Prostate gland (tissue), 2 donors: ENCODE data around the gene NXF1.

Experiments
- POLR2A ChIP-seq: fragments of 450-650 bp; IDR thresholded peaks from one replicate; pipeline ENCODE4 v1.6.1; 2016; ENCODE audit warnings: antibody characterized with exemption, mild to moderate bottlenecking
- POLR2AphosphoS5 ChIP-seq: sonication (generic); formaldehyde crosslinking; IDR thresholded peaks from one replicate; pipeline ENCODE4 v1.6.1; 2017; ENCODE audit warnings: antibody characterized with exemption
- TF ChIP-seq, protein P1 (sequence below), 4 experiments: fragments of 200-600 bp in 2 of 4; fragments of 450-650 bp in 2 of 4; sonication (generic) in 2 of 4; IDR thresholded peaks; 1 replicate in 3 of 4; 2 replicates in 1 of 4; pipeline ENCODE4 v1.5.1; 2016 to 2019; ENCODE audit warnings: antibody characterized with exemption in 4 of 4, mild to moderate bottlenecking in 2 of 4, moderate library complexity in 2 of 4

DNA sequence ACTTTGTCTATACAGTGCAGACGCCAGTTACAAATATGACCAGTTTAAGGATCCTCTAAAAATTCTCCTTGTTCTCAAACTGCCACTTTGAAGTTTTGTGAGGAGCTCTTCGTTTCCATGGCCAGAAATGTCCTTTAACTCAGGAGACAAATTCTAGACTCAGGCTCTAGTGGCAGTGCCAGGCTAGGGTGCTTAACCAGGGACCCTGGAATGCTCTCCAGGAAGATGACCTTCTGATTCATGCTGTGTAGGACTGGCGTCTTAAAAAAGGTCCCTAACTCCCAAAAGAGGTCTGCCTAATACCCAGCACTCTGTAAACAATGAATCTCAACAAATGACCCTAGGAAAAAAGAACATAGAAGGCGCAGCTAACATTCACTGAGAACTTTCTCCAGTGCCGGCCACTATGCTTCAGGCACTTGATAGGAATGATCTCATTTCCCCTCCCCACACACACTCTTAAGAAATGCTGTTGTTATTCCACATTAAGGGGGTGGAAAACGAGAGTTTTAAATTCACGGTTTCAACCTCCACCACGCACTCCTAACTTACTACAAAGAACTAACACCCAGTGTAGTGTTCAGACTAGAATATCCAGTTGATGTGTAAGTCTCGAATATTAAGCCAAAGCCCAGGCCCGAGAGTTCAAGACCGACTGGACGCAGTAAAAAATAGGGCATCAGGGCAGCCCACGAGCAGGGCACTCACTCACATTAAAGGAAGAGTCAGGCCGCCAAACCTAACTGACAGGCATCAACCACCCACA, 747 bp downstream of the NXF1 start:
- TF ChIP-seq, protein P1, sequence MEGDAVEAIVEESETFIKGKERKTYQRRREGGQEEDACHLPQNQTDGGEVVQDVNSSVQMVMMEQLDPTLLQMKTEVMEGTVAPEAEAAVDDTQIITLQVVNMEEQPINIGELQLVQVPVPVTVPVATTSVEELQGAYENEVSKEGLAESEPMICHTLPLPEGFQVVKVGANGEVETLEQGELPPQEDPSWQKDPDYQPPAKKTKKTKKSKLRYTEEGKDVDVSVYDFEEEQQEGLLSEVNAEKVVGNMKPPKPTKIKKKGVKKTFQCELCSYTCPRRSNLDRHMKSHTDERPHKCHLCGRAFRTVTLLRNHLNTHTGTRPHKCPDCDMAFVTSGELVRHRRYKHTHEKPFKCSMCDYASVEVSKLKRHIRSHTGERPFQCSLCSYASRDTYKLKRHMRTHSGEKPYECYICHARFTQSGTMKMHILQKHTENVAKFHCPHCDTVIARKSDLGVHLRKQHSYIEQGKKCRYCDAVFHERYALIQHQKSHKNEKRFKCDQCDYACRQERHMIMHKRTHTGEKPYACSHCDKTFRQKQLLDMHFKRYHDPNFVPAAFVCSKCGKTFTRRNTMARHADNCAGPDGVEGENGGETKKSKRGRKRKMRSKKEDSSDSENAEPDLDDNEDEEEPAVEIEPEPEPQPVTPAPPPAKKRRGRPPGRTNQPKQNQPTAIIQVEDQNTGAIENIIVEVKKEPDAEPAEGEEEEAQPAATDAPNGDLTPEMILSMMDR (IDR thresholded peaks at IDR 0.05) = no peak
- TF ChIP-seq POLR2A (no peak), POLR2AphosphoS5 (no peak)
